ENCODE results near the gene HLA-DQB2.

HLA-DQB2 gene

GRCh38 chr6:32744776-32745175 is 18.6 kb downstream of the HLA-DQB2 start:
- no peak for DNase-seq

GRCh38 chr6:32742374-32742773 is 21.0 kb downstream of the HLA-DQB2 start:
- no peak for DNase-seq

GRCh38 chr6:32741031-32741960 is 22.0 kb downstream of the HLA-DQB2 start, which contains the start of gene HLA-DQA2:
Gene HLA-DQA2 (plus strand): TSS chr6:32741391. CDS start chr6:32741444, 53 bp downstream.
- DNase-seq: no peak

- DNase-seq: no peak
Observed at GRCh38 chr6:32738126-32738525, 25.2 kb downstream of the HLA-DQB2 start.

- no peak for DNase-seq
Observed at GRCh38 chr6:32718879-32719278, 44.5 kb downstream of the HLA-DQB2 start.

- DNase-seq: no peak
Observed at GRCh38 chr6:32716396-32716795, 46.9 kb downstream of the HLA-DQB2 start.

GRCh38 chr6:32713241-32713640 is 50.1 kb downstream of the HLA-DQB2 start:
- DNase-seq: no peak

GRCh38 chr6:32709625-32710024 is 53.7 kb downstream of the HLA-DQB2 start:
- no peak for DNase-seq
